B cell (primary cell): Measurements from ENCODE around the gene TMEM156. TPM values are rescaled to one million over a fixed set of nuclear protein-coding genes. Genes with fewer than 3 reads are reported as not detected.

Source experiments
- ATAC-seq: fragments of 200-7000 bp; cut with Tn5 transposase; one replicate; pipeline ENCODE4 v1.10.0; 2021; ENCODE audit warnings: low read depth, mild to moderate bottlenecking, moderate number of reproducible peaks, moderate library complexity
- CTCF ChIA-PET: fragments of 350-600 bp; sonication (Branson Sonifier 250); formaldehyde crosslinking; loops from one replicate; lab custom pipeline; 2021; ENCODE audit warnings: antibody characterized with exemption, inconsistent platforms; lab: Charles Lee
- POLR2A ChIA-PET: fragments of 350-600 bp; sonication (Branson Sonifier 250); formaldehyde crosslinking; loops from one replicate; lab custom pipeline; 2021; ENCODE audit warnings: antibody characterized with exemption; lab: Charles Lee
- DNase-seq: peaks from one replicate; pipeline ENCODE4 v3.0.0; 2013
- H2AFZ ChIP-seq: 2 replicates; pipeline ENCODE4 v1.6.1; 2012; ENCODE audit warnings: mild to moderate bottlenecking, low read depth, low read length; ENCODE audit not compliant: insufficient read depth, poor library complexity, severe bottlenecking
- H3K27ac ChIP-seq, 2 donors: 1 replicate in 1 of 2; 2 replicates in 1 of 2; pipeline ENCODE4 v1.5.1; 2012 to 2013; ENCODE audit warnings: low read length in 2 of 2, mild to moderate bottlenecking in 2 of 2, moderate library complexity in 1 of 2
- H3K27me3 ChIP-seq, 4 experiments: fragments of 200-600 bp in 1 of 4; sonication (generic) in 1 of 4; replicated peaks in 1 of 4; 1 replicate in 2 of 4; 2 replicates in 2 of 4; pipeline versions ENCODE4 v1.6.1 to v1.7.0; 2013 to 2016; ENCODE audit warnings: low read length in 3 of 4, mild to moderate bottlenecking in 2 of 4, mixed read lengths in 1 of 4, moderate library complexity in 1 of 4; ENCODE audit not compliant: insufficient read depth in 4 of 4, control insufficient read depth in 3 of 4; ENCODE audit errors: control extremely low read depth in 1 of 4
- H3K36me3 ChIP-seq, 2 experiments: replicated peaks in 1 of 2; 1 replicate in 1 of 2; 2 replicates in 1 of 2; pipeline versions ENCODE4 v1.6.1 to v1.7.1; 2013; ENCODE audit warnings: low read length in 1 of 2; ENCODE audit not compliant: insufficient read depth in 2 of 2, control insufficient read depth in 1 of 2; ENCODE audit errors: control extremely low read depth in 1 of 2, extremely low read depth in 1 of 2
- H3K4me1 ChIP-seq, 2 donors: fragments of 200-600 bp in 1 of 2; sonication (generic) in 1 of 2; 1 replicate in 1 of 2; 2 replicates in 1 of 2; pipeline versions ENCODE4 v1.5.1 to v1.6.1; 2013 to 2017; ENCODE audit warnings: low read length in 2 of 2; ENCODE audit not compliant: control insufficient read depth in 2 of 2, insufficient read depth in 2 of 2
- H3K4me2 ChIP-seq: replicated peaks from 2 replicates; pipeline ENCODE3; 2012; ENCODE audit warnings: mild to moderate bottlenecking, low read depth, low read length; ENCODE audit not compliant: poor library complexity, severe bottlenecking
- H3K4me3 ChIP-seq, 5 experiments: fragments of 200-600 bp in 1 of 5; sonication (generic) in 1 of 5; 1 replicate in 3 of 5; 2 replicates in 2 of 5; pipeline versions ENCODE4 v1.5.1 to v1.7.0; 2011 to 2016; ENCODE audit warnings: low read length in 4 of 5, mild to moderate bottlenecking in 4 of 5, low read depth in 2 of 5, control low read depth in 1 of 5, moderate library complexity in 1 of 5; ENCODE audit not compliant: insufficient read depth in 1 of 5; ENCODE audit errors: control extremely low read depth in 1 of 5, extremely low read depth in 1 of 5
- H3K79me2 ChIP-seq: fragments of 200-600 bp; sonication (generic); one replicate; pipeline ENCODE4 v1.6.0; 2016; ENCODE audit warnings: low read length; ENCODE audit not compliant: control insufficient read depth, insufficient read depth
- H3K9ac ChIP-seq: fragments of 200-600 bp; sonication (generic); 2 replicates; pipeline ENCODE4 v1.6.1; 2017; ENCODE audit warnings: mild to moderate bottlenecking, low read length, moderate library complexity
- H3K9me3 ChIP-seq, 3 donors: one replicate each; pipeline versions ENCODE4 v1.6.1 to v1.7.1; 2013; ENCODE audit warnings: low read length in 2 of 3; ENCODE audit not compliant: control insufficient read depth in 2 of 3, insufficient read depth in 1 of 3; ENCODE audit errors: control extremely low read depth in 1 of 3
- H4K20me1 ChIP-seq: 2 replicates; pipeline ENCODE4 v1.6.0; 2012; ENCODE audit warnings: mild to moderate bottlenecking, low read length; ENCODE audit not compliant: insufficient read depth, control insufficient read depth, poor library complexity, severe bottlenecking
- H3K27ac Mint-ChIP-seq: one replicate; pipeline ENCODE4 v1.8.0; 2021; ENCODE audit warnings: mixed read lengths
- H3K27me3 Mint-ChIP-seq: one replicate; pipeline ENCODE4 v1.8.0; 2021; ENCODE audit warnings: mixed read lengths
- H3K4me1 Mint-ChIP-seq: one replicate; pipeline ENCODE4 v1.8.0; 2021; ENCODE audit warnings: mixed read lengths
- H3K4me3 Mint-ChIP-seq: one replicate; pipeline ENCODE4 v1.8.0; 2021; ENCODE audit warnings: mixed read lengths
- H3K9me3 Mint-ChIP-seq: one replicate; pipeline ENCODE4 v1.8.0; 2022; ENCODE audit warnings: mixed read lengths; ENCODE audit not compliant: insufficient read depth
- EZH2 ChIP-seq: IDR thresholded peaks from 2 replicates; pipeline ENCODE4 v1.6.1; 2012; ENCODE audit warnings: borderline replicate concordance, low read depth, mild to moderate bottlenecking, moderate library complexity, low read length; ENCODE audit not compliant: insufficient read depth, poor library complexity, severe bottlenecking
- WGBS: methylation state at CpG from one replicate; pipeline ENCODE4 v1.1.5; 2013; ENCODE audit warnings: missing lambda C conversion rate; ENCODE audit not compliant: insufficient coverage; 5-methylcytosine and 5-hydroxymethylcytosine counted together
- intact Hi-C: fragments of 100-400 bp; cut with micrococcal nuclease; formaldehyde crosslinking; loops from one replicate; pipeline ENCODE4 v1.10.0; 2022
- polyA plus RNA-seq: library from polyadenylated mRNA; depleted of rRNA; stranded (reverse); fragments of >200 nt; gene quantifications from 2 replicates; pipeline ENCODE4 v1.2.3, GENCODE V29; 2012
- total RNA-seq, 2 donors: library from RNA; stranded (reverse); fragments of 120-200 nt in 1 of 2; gene quantifications; 1 replicate in 1 of 2; 2 replicates in 1 of 2; pipeline versions ENCODE4 v1.2.3 to v1.2.4, GENCODE V29; 2013 to 2022
- TF ChIP-seq, protein P1 (sequence below): fragments of 200-600 bp; IDR thresholded peaks from one replicate; pipeline ENCODE4 v1.8.0; 2022; ENCODE audit warnings: antibody characterized with exemption, mild to moderate bottlenecking

Gene TMEM156
- total and polyA plus RNA-seq, 2 donors (not counting 1 experiment from before 2014, with no cell fraction given): 58.4 to 59.9 TPM

DNA sequence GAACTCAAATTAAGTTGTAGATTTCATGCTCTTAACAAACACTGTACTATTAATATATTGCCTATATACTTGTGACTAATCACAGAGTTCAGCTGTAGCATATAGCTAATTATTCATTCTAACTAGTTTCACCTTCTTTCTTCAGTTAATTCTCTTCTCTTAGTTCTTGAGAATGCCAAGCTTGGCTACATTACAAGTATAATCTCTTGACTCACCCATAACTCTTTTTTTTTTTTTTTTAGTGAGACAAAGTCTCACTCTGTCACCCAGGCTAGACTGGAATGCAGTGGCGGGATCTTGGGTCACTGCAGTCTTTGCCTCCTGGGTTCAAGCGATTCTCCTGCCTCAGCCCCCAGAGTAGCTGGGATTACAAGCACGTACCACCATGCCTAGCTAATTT lies 35.2 kb upstream of the TMEM156 start:
- ChIA-PET POLR2A (no interaction called here), CTCF (interaction anchor here (0.5 kb wide), 1 partner anchor 19 kb away, joined by 5 read pairs; no protein-coding TSS in a partner anchor)
- Mint-ChIP-seq H3K27me3 (no peaks in the 10 kb centered on the region), H3K4me3 (no peak overlapping the region), H3K9me3 (no peaks in the 10 kb centered on the region), H3K4me1 (peaks cover 48% of the 10 kb centered on the region), H3K27ac (no peak overlapping the region)
- Histone ChIP-seq H3K4me2 (no peak overlapping the region), H3K27me3 (no peaks in the 10 kb centered on the region), H3K4me3 (no peak overlapping the region), H3K27ac (no peak overlapping the region), H3K36me3 (no peaks in the 10 kb centered on the region), H4K20me1 (peaks cover 39% of the 10 kb centered on the region), H3K4me1 (peaks cover 4% of the 10 kb centered on the region in 2 donors), H3K9me3 (no peaks in the 10 kb centered on the region), H3K79me2 (peaks cover 87% of the 10 kb centered on the region), H2AFZ (no peak overlapping the region), H3K9ac (no peak overlapping the region)
- 100% methylated on average over 2 of the region's 3 CpGs for WGBS
- DNase-seq (no peak), ATAC-seq (no peak)
- intact Hi-C loops: no loop called here
- TF ChIP-seq, protein P1, sequence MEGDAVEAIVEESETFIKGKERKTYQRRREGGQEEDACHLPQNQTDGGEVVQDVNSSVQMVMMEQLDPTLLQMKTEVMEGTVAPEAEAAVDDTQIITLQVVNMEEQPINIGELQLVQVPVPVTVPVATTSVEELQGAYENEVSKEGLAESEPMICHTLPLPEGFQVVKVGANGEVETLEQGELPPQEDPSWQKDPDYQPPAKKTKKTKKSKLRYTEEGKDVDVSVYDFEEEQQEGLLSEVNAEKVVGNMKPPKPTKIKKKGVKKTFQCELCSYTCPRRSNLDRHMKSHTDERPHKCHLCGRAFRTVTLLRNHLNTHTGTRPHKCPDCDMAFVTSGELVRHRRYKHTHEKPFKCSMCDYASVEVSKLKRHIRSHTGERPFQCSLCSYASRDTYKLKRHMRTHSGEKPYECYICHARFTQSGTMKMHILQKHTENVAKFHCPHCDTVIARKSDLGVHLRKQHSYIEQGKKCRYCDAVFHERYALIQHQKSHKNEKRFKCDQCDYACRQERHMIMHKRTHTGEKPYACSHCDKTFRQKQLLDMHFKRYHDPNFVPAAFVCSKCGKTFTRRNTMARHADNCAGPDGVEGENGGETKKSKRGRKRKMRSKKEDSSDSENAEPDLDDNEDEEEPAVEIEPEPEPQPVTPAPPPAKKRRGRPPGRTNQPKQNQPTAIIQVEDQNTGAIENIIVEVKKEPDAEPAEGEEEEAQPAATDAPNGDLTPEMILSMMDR: no peak

- Mint-ChIP-seq H3K9me3 (no peaks in the 10 kb centered on the region), H3K27me3 (no peaks in the 10 kb centered on the region), H3K4me3 (no peak overlapping the region), H3K4me1 (peaks cover 50% of the 10 kb centered on the region), H3K27ac (no peak overlapping the region)
- Histone ChIP-seq H3K27ac (no peak overlapping the region), H3K9me3 (no peaks in the 10 kb centered on the region), H3K27me3 (no peaks in the 10 kb centered on the region), H3K4me2 (no peak overlapping the region), H3K9ac (no peak overlapping the region), H4K20me1 (peaks cover 39% of the 10 kb centered on the region), H3K79me2 (peaks cover 87% of the 10 kb centered on the region), H3K36me3 (no peaks in the 10 kb centered on the region), H3K4me3 (no peak overlapping the region), H3K4me1 (peaks cover 8 to 9% of the 10 kb centered on the region in 2 donors), H2AFZ (no peak overlapping the region)
- intact Hi-C loops: no loop called here
- DNase-seq (no peak), ATAC-seq (no peak)
- no peak for TF ChIP-seq EZH2
- TF ChIP-seq, protein P1: no peak
- CTCF ChIA-PET: interaction anchor here (0.5 kb wide), 1 partner anchor 19 kb away, joined by 5 read pairs; no protein-coding TSS in a partner anchor
- no CpG with 5 or more reads among the region's 2 CpGs for WGBS
- POLR2A ChIA-PET: no interaction called here
These were observed 34.8 kb upstream of the TMEM156 start for GRCh38 chr4:39067031-39067430.
